Adrenal gland (tissue), 5 donors: ENCODE results near the gene CCDC9.
"Not testable (repeated sequence)": the region's sequence is repeated elsewhere in the genome, so short reads cannot be mapped to it uniquely, and the experiment has no call there.

Experiments used
- CTCF ChIP-seq, 6 experiments: fragments of 450-650 bp in 4 of 6; fragments of 200-600 bp in 2 of 6; sonication (generic) in 1 of 6; IDR thresholded peaks; 1 replicate in 5 of 6; 2 replicates in 1 of 6; pipeline versions ENCODE4 v1.5.1 to v1.8.0; 2016 to 2021; ENCODE audit warnings: antibody characterized with exemption in 6 of 6, mild to moderate bottlenecking in 2 of 6, moderate library complexity in 1 of 6
- POLR2A ChIP-seq, 2 donors: fragments of 450-650 bp; IDR thresholded peaks; one replicate each; pipeline ENCODE4 v1.6.1; 2017; ENCODE audit warnings: antibody characterized with exemption in 2 of 2, mild to moderate bottlenecking in 2 of 2, moderate library complexity in 1 of 2
- donor health status: DM: no; HTN: no; CAD: no.

- not testable (repeated sequence) for TF ChIP-seq CTCF, POLR2A (IDR thresholded peaks at IDR 0.05)
Observed at GRCh38 chr19:47253016-47253415, 3.3 kb upstream of the CCDC9 start.
